ENCODE results near the gene HMGXB3. TPM values are rescaled to one million over a fixed set of nuclear protein-coding genes. Genes with fewer than 3 reads are reported as not detected.

HMGXB3 gene
- total RNA-seq, 1 experiment from 2014 or later: 26.9 TPM

DNA sequence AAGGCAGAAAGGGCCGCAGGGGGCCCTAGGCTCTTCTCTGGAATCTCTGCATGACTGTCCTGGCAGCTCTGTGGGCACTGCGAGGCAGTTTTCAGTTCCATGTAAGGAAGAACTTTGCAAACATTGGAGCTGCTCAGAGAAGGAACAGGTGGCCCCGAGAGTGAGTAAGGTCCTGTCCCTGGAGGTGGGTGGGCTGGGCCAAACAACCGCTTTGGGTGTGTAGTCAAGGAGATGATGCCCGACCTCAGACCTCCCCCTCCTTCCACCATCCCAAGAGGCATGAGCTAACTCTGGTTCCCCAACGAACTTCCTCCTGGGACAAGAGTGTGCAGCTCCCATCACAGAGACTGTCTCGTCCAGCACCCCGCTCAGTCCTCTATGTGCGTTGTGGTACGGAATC lies 65.3 kb downstream of the HMGXB3 start:
- no peak overlapping the region for H3K4ac ChIP-seq (ENCODE audit: low read depth, low read length)
- WGBS (ENCODE audit: extremely low coverage, insufficient read length, low lambda C conversion rate): no CpG with 5 or more reads among the region's 10 CpGs
- no peaks in the 10 kb centered on the region for H3K79me1 ChIP-seq (ENCODE audit: insufficient read depth, low read depth, low read length, poor library complexity, severe bottlenecking)
- no peaks in the 10 kb centered on the region for H3K4me1 ChIP-seq (ENCODE audit: insufficient read depth, low read length)
- H2BK5ac ChIP-seq (ENCODE audit: insufficient read length, low read length): no peak overlapping the region
- no peaks in the 10 kb centered on the region for H3K27me3 ChIP-seq (ENCODE audit: insufficient read depth, low read length)
- no peak overlapping the region for H3K18ac ChIP-seq (ENCODE audit: insufficient read length, low read depth, low read length)
- H3K9ac ChIP-seq (ENCODE audit: extremely low read depth, insufficient read length, low read length): no peak overlapping the region
- H3K14ac ChIP-seq (ENCODE audit: insufficient read depth, low read length): no peak overlapping the region
- no peak overlapping the region for H2BK20ac ChIP-seq (ENCODE audit: low read depth, low read length, poor library complexity, severe bottlenecking)
- TF ChIP-seq CTCF (conservative IDR thresholded peaks at IDR 0.05): no peak
- no peaks in the 10 kb centered on the region for H3K23me2 ChIP-seq (ENCODE audit: insufficient read length, low read depth, low read length, poor library complexity, severe bottlenecking)
- H2BK120ac ChIP-seq (ENCODE audit: low read depth, low read length, poor library complexity, severe bottlenecking): no peak overlapping the region
- H3K9me3 ChIP-seq (ENCODE audit: control insufficient read depth, low read depth, low read length): no peaks in the 10 kb centered on the region
- DNase-seq: no peak
- H3K23ac ChIP-seq (ENCODE audit: insufficient read length, low read depth, low read length): no peak overlapping the region
- Mint-ChIP-seq H3K27me3 (ENCODE audit: low read depth) (peaks cover 24% of the 10 kb centered on the region), H3K27ac (no peak overlapping the region; a peak in 1 of 7 replicates), H3K4me1 (peaks cover 5 to 21% of the 10 kb centered on the region in 2 experiments; a peak in 3 of 4 replicates), H3K9me3 (no peaks in the 10 kb centered on the region; a peak in 1 of 5 replicates), H3K4me3 (no peak overlapping the region), H3K36me3 (ENCODE audit: insufficient read depth in 1 of 3, low read depth in 3 of 3) (no peaks in the 10 kb centered on the region)
- H4K91ac ChIP-seq (ENCODE audit: insufficient read length, low read depth, low read length): no peak overlapping the region
- H3K27ac ChIP-seq (ENCODE audit: insufficient read length, low read depth, low read length): no peak overlapping the region
- H3T11ph ChIP-seq (ENCODE audit: low read length): no peak overlapping the region
- no peaks in the 10 kb centered on the region for H3K79me2 ChIP-seq (ENCODE audit: insufficient read depth, low read length)
- no peak overlapping the region for H2AFZ ChIP-seq (ENCODE audit: low read length)
- no peak overlapping the region for H3K56ac ChIP-seq (ENCODE audit: insufficient read length, low read depth, low read length)
- no peak overlapping the region for H2AK5ac ChIP-seq (ENCODE audit: insufficient read length, low read length)
- H4K5ac ChIP-seq (ENCODE audit: insufficient read length, low read depth, low read length): no peak overlapping the region
- H4K20me1 ChIP-seq (ENCODE audit: control insufficient read depth, insufficient read depth, insufficient read length): no peaks in the 10 kb centered on the region
- no peak overlapping the region for H2BK15ac ChIP-seq (ENCODE audit: low read depth, low read length)
- no peak overlapping the region for H3K4me2 ChIP-seq (ENCODE audit: insufficient read depth, insufficient read length, low read length)
- H4K8ac ChIP-seq (replicated peaks; ENCODE audit: insufficient read length, low read depth, low read length): no peak overlapping the region
- H2BK12ac ChIP-seq (ENCODE audit: insufficient read length, low read depth, low read length): no peak overlapping the region

Data from H9 (cell line).